Endothelial cell of hepatic sinusoid (primary cell): Measurements from ENCODE around the gene EHMT2.
"Not testable (repeated sequence)": the region's sequence is repeated elsewhere in the genome, so short reads cannot be mapped to it uniquely, and the experiment has no call there.

Experiments used
- in situ Hi-C: cut with HindIII; loops from 2 replicates; pipeline ENCODE4 v1.10.0; 2017; ENCODE audit warnings: low sequenced_read_pairs

Gene EHMT2

GRCh38 chr6:31874084-31874670 lies 23.3 kb downstream of the EHMT2 start:
- in situ Hi-C loops, result no loop called here

GRCh38 chr6:31871046-31871659 lies 26.3 kb downstream of the EHMT2 start:
- in situ Hi-C loops, result no loop called here

GRCh38 chr6:31870385-31870921 lies 27.0 kb downstream of the EHMT2 start:
- in situ Hi-C loops, result no loop called here

GRCh38 chr6:31869343-31869742 lies 28.2 kb downstream of the EHMT2 start:
- in situ Hi-C loops, result no loop called here

GRCh38 chr6:31868658-31868971 lies 28.9 kb downstream of the EHMT2 start:
- in situ Hi-C loops, result not testable (repeated sequence)

GRCh38 chr6:31865205-31866118 lies 32.0 kb downstream of the EHMT2 start:
- in situ Hi-C loops, result no loop called here

GRCh38 chr6:31864818-31865204 lies 32.7 kb downstream of the EHMT2 start:
- in situ Hi-C loops, result no loop called here

GRCh38 chr6:31864123-31864562 lies 33.4 kb downstream of the EHMT2 start:
- in situ Hi-C loops, result not testable (repeated sequence)

- in situ Hi-C loops, result no loop called here
These were observed 34.9 kb downstream of the EHMT2 start, which contains the start of gene NEU1 for GRCh38 chr6:31862344-31863235. Gene NEU1 (minus strand): TSS chr6:31862821. CDS start chr6:31862776, 45 bp downstream.

GRCh38 chr6:31861919-31862343 lies 35.6 kb downstream of the EHMT2 start:
- in situ Hi-C loops, result no loop called here

GRCh38 chr6:31861150-31861549 lies 36.3 kb downstream of the EHMT2 start:
- in situ Hi-C loops, result no loop called here

- in situ Hi-C loops, result no loop called here
These were observed 37.1 kb downstream of the EHMT2 start for GRCh38 chr6:31860349-31860748.

GRCh38 chr6:31859923-31860322 lies 37.6 kb downstream of the EHMT2 start:
- in situ Hi-C loops, result no loop called here

- in situ Hi-C loops, result no loop called here
These were observed 38.8 kb downstream of the EHMT2 start for GRCh38 chr6:31858707-31859106.

- in situ Hi-C loops, result not testable (repeated sequence)
These were observed 39.7 kb downstream of the EHMT2 start for GRCh38 chr6:31857774-31858173.

GRCh38 chr6:31851980-31852718 lies 45.3 kb downstream of the EHMT2 start:
- in situ Hi-C loops, result not testable (repeated sequence)

GRCh38 chr6:31851485-31851832 lies 46.0 kb downstream of the EHMT2 start:
- in situ Hi-C loops, result no loop called here

GRCh38 chr6:31850765-31851484 lies 46.6 kb downstream of the EHMT2 start:
- in situ Hi-C loops, result no loop called here

- in situ Hi-C loops, result no loop called here
These were observed 50.1 kb downstream of the EHMT2 start for GRCh38 chr6:31847276-31847978.
